Measurements from ENCODE around the gene ZMYM3.

ZMYM3 gene

DNA sequence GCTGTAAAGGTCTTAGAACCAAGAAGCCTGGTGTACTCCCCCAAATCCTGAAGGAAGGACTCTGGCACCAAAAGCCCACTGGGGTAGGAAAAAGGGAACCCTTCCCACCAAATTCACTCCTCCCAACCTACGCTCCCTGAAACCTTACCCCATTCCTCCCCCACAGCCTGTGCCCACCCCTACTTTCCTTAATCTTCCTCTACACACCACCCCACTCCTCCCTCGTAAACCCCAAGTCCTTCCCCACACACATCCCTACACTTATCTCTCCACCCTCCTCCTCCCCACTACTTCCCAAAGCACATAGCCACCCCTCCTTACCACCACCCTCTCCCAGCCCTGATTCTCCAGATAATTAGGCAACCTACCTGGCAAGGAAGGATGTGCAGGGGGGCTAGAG lies 1.7 kb downstream of the ZMYM3 start:
- DNase-seq, result no peak

DNA sequence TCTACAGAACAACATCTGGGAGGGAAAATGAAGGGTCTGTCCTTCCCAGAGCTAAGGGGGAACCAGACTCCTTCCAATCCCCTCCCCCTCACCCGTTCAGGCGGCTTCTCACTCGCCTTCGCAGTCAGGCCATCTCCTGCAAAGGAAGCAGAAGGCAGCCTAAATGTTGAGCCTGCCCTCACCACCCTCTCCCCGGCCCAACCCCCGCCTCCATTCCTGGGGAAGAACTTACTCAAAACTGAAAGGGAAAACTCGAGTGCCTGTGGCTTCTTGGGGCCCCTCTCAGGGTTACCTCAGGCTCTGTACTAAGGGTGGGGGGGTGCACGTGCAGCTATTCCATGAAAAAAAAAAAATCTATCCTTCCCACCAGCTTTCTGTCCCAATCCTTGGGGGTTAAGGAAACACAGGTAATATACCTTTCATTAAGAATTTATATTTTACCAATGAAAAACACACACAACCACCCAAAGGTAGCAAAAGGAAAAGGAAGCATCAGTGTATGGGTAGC lies 2.4 kb downstream of the ZMYM3 start:
- DNase-seq, result no peak

- no peak for DNase-seq
Observed at GRCh38 chrX:71250841-71251240, 3.1 kb downstream of the ZMYM3 start.

- no peak for DNase-seq
Observed at GRCh38 chrX:71245159-71245558, 8.8 kb downstream of the ZMYM3 start.

GRCh38 chrX:71244359-71245128 lies 9.4 kb downstream of the ZMYM3 start:
- DNase-seq, result no peak

DNA sequence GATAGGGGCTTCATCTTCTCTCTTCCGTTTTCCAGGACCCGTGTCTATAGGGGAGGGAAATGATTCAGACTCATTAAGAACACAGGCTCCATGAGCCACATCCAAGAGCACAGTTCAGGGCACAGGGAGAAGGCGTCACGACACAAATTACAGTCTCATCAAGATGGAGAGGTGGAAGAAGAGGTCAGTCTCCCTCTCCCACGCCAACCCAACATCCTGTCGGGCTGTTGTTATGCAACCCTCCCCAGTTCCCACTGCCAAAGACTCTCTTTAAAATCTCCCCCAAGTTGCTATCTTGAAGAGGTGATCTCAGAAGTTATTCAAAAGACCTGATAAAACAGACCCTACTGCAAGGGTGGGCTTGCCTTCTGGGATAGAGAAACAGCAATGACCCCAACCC lies 12.6 kb downstream of the ZMYM3 start:
- no peak for DNase-seq

DNA sequence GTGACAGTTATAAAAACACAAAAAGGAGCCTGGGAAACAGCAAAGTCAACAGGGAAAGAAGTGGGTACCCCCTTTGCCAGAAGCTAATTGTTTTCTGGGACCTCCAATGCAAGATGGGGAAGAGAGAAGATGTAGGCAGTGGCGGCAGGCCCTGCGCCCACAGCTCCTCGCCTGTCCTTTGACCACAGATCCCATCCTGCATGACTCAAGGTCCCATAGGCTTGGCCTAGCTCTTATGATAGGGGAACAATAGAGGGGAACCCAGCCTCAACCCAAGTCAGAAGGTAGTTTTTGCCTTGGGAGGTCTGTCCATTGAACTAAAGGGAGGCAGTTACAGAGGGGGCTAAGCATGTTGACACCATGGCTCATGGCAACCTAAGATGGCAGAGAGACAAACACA lies 14.2 kb downstream of the ZMYM3 start:
- DNase-seq, result no peak

- DNase-seq, result no peak
Observed at GRCh38 chrX:71236836-71237235, 17.1 kb downstream of the ZMYM3 start.

- no peak for DNase-seq
Observed at GRCh38 chrX:71235482-71235881, 18.5 kb downstream of the ZMYM3 start.

GRCh38 chrX:71228063-71228642 lies 25.8 kb downstream of the ZMYM3 start:
- no peak for DNase-seq

DNA sequence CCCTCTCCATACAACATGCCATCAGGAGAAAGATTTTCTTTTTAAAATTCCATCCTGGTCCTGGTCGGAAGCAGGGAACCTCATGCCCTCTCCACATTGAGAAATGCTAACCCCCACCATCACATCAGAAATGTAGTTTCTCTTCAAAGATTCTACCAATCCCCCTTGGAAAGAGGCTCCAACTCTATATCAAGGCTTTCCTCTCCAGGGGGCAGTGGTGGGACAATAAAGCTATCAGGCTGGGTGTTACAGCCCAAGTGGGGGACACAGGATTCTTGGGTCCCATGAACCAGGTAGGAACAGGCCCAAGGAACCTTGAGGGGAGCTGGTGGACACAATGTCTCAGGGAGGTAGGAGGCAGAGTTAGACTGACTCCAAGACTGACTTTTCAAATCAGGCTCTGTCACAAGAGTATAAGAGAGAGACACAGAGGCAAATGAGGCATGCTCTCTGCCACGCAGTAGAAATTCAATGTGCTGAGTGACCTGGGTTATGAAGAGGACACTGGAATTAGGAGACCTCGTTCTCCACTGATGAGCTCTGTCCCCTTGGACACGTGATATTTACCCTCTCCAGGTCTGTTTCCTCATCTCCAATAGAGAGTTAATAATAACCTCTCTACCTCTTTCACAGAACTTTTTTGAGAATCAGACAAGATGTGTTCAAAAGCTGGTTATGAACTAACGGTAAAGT lies 26.4 kb downstream of the ZMYM3 start:
- DNase-seq, result no peak

DNA sequence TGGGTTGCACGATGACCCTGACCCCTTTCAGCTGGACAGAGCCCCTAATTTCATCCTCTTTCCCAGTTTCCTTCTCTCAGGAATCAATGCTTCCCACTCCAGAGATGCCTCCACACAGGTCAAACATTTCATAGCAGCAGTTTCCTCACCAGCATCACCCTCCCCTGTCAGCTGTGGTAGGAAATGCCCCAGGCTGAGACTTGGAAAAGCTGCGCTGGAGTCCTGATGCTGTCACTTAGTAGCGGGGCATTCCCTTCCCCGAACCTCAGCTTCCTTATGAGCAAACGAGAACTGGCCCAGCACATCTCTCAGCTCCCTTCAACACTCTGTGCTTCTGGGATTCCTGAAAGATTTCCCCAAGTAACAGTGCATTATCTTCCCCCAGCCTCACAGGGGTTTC lies 28.3 kb downstream of the ZMYM3 start:
- DNase-seq, result no peak

DNA sequence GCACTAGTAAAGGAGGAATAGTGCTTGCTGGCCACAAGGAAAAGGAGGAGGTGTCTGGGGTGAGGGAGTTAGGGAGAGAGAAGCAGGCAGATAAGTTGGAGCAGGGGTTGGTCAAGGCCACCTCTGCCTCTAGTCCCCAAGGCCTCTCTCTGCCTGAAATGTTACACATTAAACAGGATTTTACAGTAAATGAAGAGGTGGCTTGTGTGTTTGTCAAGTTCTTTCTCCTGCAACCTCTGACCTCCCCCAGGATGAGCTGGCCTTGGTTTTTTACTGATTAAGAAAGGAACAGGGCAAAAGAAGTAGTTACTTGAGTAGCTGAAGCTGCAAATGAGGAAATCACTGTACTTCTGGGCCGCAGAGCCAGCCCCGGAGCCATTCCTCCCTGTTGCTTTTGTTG lies 28.9 kb downstream of the ZMYM3 start:
- DNase-seq, result no peak

DNA sequence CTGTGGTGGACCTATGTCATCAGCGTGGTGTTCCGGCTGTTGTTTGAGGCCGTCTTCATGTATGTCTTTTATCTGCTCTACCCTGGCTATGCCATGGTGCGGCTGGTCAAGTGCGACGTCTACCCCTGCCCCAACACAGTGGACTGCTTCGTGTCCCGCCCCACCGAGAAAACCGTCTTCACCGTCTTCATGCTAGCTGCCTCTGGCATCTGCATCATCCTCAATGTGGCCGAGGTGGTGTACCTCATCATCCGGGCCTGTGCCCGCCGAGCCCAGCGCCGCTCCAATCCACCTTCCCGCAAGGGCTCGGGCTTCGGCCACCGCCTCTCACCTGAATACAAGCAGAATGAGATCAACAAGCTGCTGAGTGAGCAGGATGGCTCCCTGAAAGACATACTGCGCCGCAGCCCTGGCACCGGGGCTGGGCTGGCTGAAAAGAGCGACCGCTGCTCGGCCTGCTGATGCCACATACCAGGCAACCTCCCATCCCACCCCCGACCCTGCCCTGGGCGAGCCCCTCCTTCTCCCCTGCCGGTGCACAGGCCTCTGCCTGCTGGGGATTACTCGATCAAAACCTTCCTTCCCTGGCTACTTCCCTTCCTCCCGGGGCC lies 29.7 kb downstream of the ZMYM3 start:
- no peak for DNase-seq

DNA sequence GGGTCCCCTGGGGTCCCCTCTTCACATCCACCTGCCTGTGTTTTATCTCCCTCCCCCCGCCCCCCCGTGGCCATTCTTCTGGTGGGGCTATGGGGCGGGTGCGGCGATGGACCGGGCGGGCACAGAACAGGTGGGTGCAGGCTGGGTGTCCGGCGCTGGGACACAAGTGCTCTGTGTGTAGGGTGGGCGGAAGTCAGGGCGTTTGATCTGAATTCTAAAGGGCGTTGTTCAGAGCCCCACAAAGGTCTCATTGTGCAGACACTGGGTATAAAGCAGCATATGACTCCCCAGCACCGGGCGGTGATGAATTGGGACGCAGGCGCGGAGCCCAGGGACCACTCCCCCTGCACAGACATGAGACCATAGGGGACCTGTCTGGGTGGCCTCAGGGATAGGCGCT lies 31.0 kb downstream of the ZMYM3 start, which contains the start of gene GJB1:
GJB1 (plus strand) TSS at position 296 of the 400 bp plus-strand sequence. CDS start 484 bp downstream, outside the sequence.
- peak; percentile 70 for DNase-seq

GRCh38 chrX:71221145-71221544 lies 32.8 kb downstream of the ZMYM3 start:
- DNase-seq, result no peak

DNA sequence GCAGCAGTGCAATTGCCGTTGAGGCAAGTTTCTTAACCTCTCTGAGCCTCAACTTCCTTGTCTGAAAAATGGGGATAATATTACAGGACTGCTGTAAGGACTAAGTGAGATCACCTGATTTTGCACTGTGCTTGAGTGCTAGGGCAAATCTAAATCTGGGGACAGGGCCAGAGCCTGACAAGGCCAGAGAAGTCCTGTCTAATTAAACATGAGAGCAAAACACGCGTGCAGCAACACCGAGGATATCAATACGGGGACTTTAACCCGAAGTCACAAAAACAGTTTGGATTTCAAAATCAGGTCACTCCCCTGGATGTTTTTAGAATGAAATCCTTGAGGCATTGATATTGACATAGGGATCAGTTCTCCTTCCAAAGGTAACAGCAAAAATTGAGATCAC lies 36.6 kb downstream of the ZMYM3 start:
- DNase-seq, result no peak

GRCh38 chrX:71216485-71216884 lies 37.5 kb downstream of the ZMYM3 start:
- DNase-seq, result no peak

GRCh38 chrX:71215338-71215912 lies 38.5 kb downstream of the ZMYM3 start:
- no peak for DNase-seq

DNA sequence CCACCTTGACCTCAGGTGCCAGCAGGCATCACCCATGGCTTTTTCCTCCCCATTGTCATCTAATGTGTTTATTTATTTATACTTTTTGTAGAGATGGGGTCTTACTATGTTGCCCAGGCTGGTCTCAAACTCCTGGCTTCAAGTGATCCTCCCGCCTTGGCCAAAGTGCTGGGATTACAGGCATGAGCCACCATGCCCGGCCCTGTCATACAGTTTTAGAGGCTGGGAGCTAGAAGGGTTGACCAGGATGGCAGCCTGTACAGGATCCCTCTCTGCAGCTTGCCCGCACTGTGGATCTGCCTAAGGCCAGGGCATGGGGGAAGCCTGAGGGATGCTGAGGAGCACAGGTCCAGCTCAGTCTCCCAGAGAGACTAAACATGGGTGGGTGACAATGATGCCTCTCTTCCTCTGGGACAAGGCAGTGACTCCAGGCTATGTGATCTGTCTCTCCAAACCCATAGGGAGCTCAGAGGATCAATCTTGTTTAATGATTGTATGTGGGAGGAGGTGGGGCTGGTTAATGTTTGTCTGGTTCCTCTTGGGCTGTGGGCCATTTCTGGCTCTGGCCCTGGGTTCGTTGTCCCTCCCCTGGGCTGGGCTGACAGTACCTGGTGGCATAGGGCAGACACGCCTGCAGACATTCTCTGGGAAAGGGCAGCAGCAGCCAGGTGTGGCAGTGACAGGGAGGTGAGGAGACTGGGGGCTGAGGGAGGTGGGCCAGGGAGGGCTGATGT lies 39.2 kb downstream of the ZMYM3 start:
- DNase-seq, result no peak

GRCh38 chrX:71214152-71214551 lies 39.8 kb downstream of the ZMYM3 start:
- no peak for DNase-seq

DNA sequence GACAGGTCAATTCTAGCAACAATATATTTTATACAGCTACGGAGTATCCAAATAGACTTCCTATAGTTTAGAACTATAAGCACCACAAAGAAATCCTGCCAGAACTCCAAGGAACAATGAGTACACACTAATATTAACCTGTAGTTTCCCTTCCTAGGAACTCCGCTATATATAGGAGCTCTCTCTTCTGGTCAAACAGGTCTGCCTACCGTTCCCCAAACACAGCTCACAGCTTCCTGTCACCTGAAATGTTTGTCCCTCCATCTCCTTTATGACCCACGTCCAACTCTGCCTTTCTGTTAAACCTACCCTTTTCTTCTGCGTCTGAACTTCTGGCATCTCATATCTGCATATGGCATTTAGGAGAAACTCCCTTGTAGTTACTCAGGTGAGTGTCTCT lies 41.4 kb downstream of the ZMYM3 start:
- DNase-seq, result no peak
